GM12891 (cell line): ENCODE data around the gene ORC6.

ENCODE experiments used
- POLR2A ChIP-seq: IDR thresholded peaks from 2 replicates; pipeline ENCODE4 v1.6.1; 2011; ENCODE audit warnings: low read depth, low read length, control low read depth
- SPI1 ChIP-seq: IDR thresholded peaks from 2 replicates; pipeline ENCODE4 v1.6.1; 2011; ENCODE audit warnings: low read depth, low read length, control low read depth

DNA sequence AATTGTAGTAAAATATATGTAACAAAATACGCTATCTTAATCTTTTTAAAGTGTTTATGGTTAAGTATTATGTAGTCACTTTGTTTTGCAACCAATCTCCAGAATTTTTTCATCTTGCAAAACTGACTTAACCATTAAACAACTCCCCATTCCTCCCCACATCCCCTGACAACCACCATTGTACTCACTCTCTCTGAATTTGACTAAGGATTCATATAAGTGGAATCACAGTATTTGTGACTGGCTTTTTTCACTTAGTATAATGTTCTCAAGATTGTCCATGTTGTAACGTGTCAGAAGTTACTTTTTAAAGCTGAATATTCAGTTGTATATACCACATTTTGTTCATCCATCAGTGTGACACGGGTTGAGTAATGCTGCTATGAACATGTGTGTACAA, 10.6 kb downstream of the ORC6 start:
- TF ChIP-seq POLR2A (no peak), SPI1 (no peak)
